Measurements from ENCODE around the gene AGAP5.

DNA sequence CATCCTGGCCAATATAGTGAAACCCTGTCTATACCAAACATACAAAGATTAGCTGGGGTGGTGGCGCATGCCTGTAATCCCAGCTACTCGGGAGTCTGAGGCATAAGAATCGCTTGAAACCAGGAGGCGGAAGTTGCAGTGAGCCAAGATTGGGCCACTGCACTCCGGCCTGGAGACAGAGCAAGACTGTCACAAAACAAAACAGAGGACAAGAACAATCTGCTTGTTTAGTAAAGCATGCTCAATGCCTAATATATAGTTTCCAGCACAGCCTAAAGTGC is 44.5 kb upstream of the AGAP5 start:
- TF ChIP-seq POLR2AphosphoS5 (IDR thresholded peaks at IDR 0.05; ENCODE audit: low read depth, low read length) (no peak; the same call in 1 of the 2 replicates), SIN3A (IDR thresholded peaks at IDR 0.05; ENCODE audit: borderline replicate concordance, insufficient read depth, low read length) (no peak), TAF1 (IDR thresholded peaks at IDR 0.05; ENCODE audit: borderline replicate concordance, insufficient read depth, low read length) (no peak), FOXP2 (optimal IDR thresholded peaks at IDR 0.05; ENCODE audit: borderline replicate concordance, extremely low read depth, extremely low read length, insufficient read depth) (no peak)
- TF ChIP-seq, protein P1, sequence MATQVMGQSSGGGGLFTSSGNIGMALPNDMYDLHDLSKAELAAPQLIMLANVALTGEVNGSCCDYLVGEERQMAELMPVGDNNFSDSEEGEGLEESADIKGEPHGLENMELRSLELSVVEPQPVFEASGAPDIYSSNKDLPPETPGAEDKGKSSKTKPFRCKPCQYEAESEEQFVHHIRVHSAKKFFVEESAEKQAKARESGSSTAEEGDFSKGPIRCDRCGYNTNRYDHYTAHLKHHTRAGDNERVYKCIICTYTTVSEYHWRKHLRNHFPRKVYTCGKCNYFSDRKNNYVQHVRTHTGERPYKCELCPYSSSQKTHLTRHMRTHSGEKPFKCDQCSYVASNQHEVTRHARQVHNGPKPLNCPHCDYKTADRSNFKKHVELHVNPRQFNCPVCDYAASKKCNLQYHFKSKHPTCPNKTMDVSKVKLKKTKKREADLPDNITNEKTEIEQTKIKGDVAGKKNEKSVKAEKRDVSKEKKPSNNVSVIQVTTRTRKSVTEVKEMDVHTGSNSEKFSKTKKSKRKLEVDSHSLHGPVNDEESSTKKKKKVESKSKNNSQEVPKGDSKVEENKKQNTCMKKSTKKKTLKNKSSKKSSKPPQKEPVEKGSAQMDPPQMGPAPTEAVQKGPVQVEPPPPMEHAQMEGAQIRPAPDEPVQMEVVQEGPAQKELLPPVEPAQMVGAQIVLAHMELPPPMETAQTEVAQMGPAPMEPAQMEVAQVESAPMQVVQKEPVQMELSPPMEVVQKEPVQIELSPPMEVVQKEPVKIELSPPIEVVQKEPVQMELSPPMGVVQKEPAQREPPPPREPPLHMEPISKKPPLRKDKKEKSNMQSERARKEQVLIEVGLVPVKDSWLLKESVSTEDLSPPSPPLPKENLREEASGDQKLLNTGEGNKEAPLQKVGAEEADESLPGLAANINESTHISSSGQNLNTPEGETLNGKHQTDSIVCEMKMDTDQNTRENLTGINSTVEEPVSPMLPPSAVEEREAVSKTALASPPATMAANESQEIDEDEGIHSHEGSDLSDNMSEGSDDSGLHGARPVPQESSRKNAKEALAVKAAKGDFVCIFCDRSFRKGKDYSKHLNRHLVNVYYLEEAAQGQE (IDR thresholded peaks at IDR 0.05; ENCODE audit: insufficient read depth in 1 of 2, low read depth in 2 of 2, low read length in 2 of 2) = no peak

Data from PFSK-1 (cell line).